ENCODE results near the gene ATP6V1G3.

Gene ATP6V1G3

GRCh38 chr1:198523182-198523950 is 17.1 kb downstream of the ATP6V1G3 start:
- no peaks in the 10 kb centered on the region for H3K36me3 ChIP-seq (ENCODE audit: control insufficient read depth in 1 of 2, insufficient read depth in 2 of 2, low read length in 2 of 2)
- no peaks in the 10 kb centered on the region for H3K4me1 ChIP-seq (ENCODE audit: control insufficient read depth in 1 of 2, insufficient read depth in 2 of 2, low read length in 2 of 2)
- no peaks in the 10 kb centered on the region for H3K9me3 ChIP-seq (ENCODE audit: control insufficient read depth in 1 of 2, low read length in 2 of 2)
- no peak overlapping the region for H3K4me3 ChIP-seq (ENCODE audit: low read depth in 1 of 2, low read length in 2 of 2)
- H3K27me3 ChIP-seq (ENCODE audit: low read depth, low read length): no peaks in the 10 kb centered on the region
- H3K27ac ChIP-seq (ENCODE audit: low read length): no peak overlapping the region

GRCh38 chr1:198520524-198521254 is 19.8 kb downstream of the ATP6V1G3 start:
- Histone ChIP-seq H3K36me3 (ENCODE audit: control insufficient read depth in 1 of 2, insufficient read depth in 2 of 2, low read length in 2 of 2) (no peaks in the 10 kb centered on the region), H3K4me1 (ENCODE audit: control insufficient read depth in 1 of 2, insufficient read depth in 2 of 2, low read length in 2 of 2) (no peaks in the 10 kb centered on the region), H3K27me3 (ENCODE audit: low read depth, low read length) (no peaks in the 10 kb centered on the region), H3K9me3 (ENCODE audit: control insufficient read depth in 1 of 2, low read length in 2 of 2) (no peaks in the 10 kb centered on the region), H3K27ac (ENCODE audit: low read length) (no peak overlapping the region), H3K4me3 (ENCODE audit: low read depth in 1 of 2, low read length in 2 of 2) (no peak overlapping the region)

- H3K4me3 ChIP-seq (ENCODE audit: low read depth in 1 of 2, low read length in 2 of 2): no peak overlapping the region
- H3K4me1 ChIP-seq (ENCODE audit: control insufficient read depth in 1 of 2, insufficient read depth in 2 of 2, low read length in 2 of 2): no peaks in the 10 kb centered on the region
- no peaks in the 10 kb centered on the region for H3K9me3 ChIP-seq (ENCODE audit: control insufficient read depth in 1 of 2, low read length in 2 of 2)
- H3K27me3 ChIP-seq (ENCODE audit: low read depth, low read length): no peaks in the 10 kb centered on the region
- H3K36me3 ChIP-seq (ENCODE audit: control insufficient read depth in 1 of 2, insufficient read depth in 2 of 2, low read length in 2 of 2): no peaks in the 10 kb centered on the region
- no peak overlapping the region for H3K27ac ChIP-seq (ENCODE audit: low read length)
Observed at GRCh38 chr1:198519639-198520501, 20.6 kb downstream of the ATP6V1G3 start.

- Histone ChIP-seq H3K27ac (ENCODE audit: low read length) (no peak overlapping the region), H3K9me3 (ENCODE audit: control insufficient read depth in 1 of 2, low read length in 2 of 2) (no peaks in the 10 kb centered on the region), H3K36me3 (ENCODE audit: control insufficient read depth in 1 of 2, insufficient read depth in 2 of 2, low read length in 2 of 2) (no peaks in the 10 kb centered on the region), H3K27me3 (ENCODE audit: low read depth, low read length) (no peaks in the 10 kb centered on the region), H3K4me1 (ENCODE audit: control insufficient read depth in 1 of 2, insufficient read depth in 2 of 2, low read length in 2 of 2) (no peaks in the 10 kb centered on the region), H3K4me3 (ENCODE audit: low read depth in 1 of 2, low read length in 2 of 2) (no peak overlapping the region)
Observed at GRCh38 chr1:198517623-198518199, 22.8 kb downstream of the ATP6V1G3 start.

- H3K4me1 ChIP-seq (ENCODE audit: control insufficient read depth in 1 of 2, insufficient read depth in 2 of 2, low read length in 2 of 2): no peaks in the 10 kb centered on the region
- no peaks in the 10 kb centered on the region for H3K36me3 ChIP-seq (ENCODE audit: control insufficient read depth in 1 of 2, insufficient read depth in 2 of 2, low read length in 2 of 2)
- peaks cover 0 to 9% of the 10 kb centered on the region in 2 donors for H3K9me3 ChIP-seq (ENCODE audit: control insufficient read depth in 1 of 2, low read length in 2 of 2)
- no peaks in the 10 kb centered on the region for H3K27me3 ChIP-seq (ENCODE audit: low read depth, low read length)
- H3K27ac ChIP-seq (ENCODE audit: low read length): no peak overlapping the region
- no peak overlapping the region for H3K4me3 ChIP-seq (ENCODE audit: low read depth in 1 of 2, low read length in 2 of 2)
Observed at GRCh38 chr1:198500096-198500495, 40.4 kb downstream of the ATP6V1G3 start.

- no peaks in the 10 kb centered on the region for H3K4me1 ChIP-seq (ENCODE audit: control insufficient read depth in 1 of 2, insufficient read depth in 2 of 2, low read length in 2 of 2)
- no peaks in the 10 kb centered on the region for H3K27me3 ChIP-seq (ENCODE audit: low read depth, low read length)
- no peak overlapping the region for H3K4me3 ChIP-seq (ENCODE audit: low read depth in 1 of 2, low read length in 2 of 2)
- H3K36me3 ChIP-seq (ENCODE audit: control insufficient read depth in 1 of 2, insufficient read depth in 2 of 2, low read length in 2 of 2): no peaks in the 10 kb centered on the region
- H3K27ac ChIP-seq (ENCODE audit: low read length): no peak overlapping the region
- H3K9me3 ChIP-seq (ENCODE audit: control insufficient read depth in 1 of 2, low read length in 2 of 2): peaks cover 0 to 9% of the 10 kb centered on the region in 2 donors
Observed at GRCh38 chr1:198499588-198499987, 40.9 kb downstream of the ATP6V1G3 start.

- H3K27me3 ChIP-seq (ENCODE audit: low read depth, low read length): no peaks in the 10 kb centered on the region
- H3K4me3 ChIP-seq (ENCODE audit: low read depth in 1 of 2, low read length in 2 of 2): no peak overlapping the region
- no peaks in the 10 kb centered on the region for H3K36me3 ChIP-seq (ENCODE audit: control insufficient read depth in 1 of 2, insufficient read depth in 2 of 2, low read length in 2 of 2)
- peaks cover 0 to 9% of the 10 kb centered on the region in 2 donors for H3K9me3 ChIP-seq (ENCODE audit: control insufficient read depth in 1 of 2, low read length in 2 of 2)
- no peaks in the 10 kb centered on the region for H3K4me1 ChIP-seq (ENCODE audit: control insufficient read depth in 1 of 2, insufficient read depth in 2 of 2, low read length in 2 of 2)
- H3K27ac ChIP-seq (ENCODE audit: low read length): no peak overlapping the region
Observed at GRCh38 chr1:198498881-198499280, 41.6 kb downstream of the ATP6V1G3 start.

GRCh38 chr1:198498103-198498385 is 42.4 kb downstream of the ATP6V1G3 start:
- no peak overlapping the region for H3K27ac ChIP-seq (ENCODE audit: low read length)
- no peaks in the 10 kb centered on the region for H3K27me3 ChIP-seq (ENCODE audit: low read depth, low read length)
- no peak overlapping the region for H3K4me3 ChIP-seq (ENCODE audit: low read depth in 1 of 2, low read length in 2 of 2)
- H3K4me1 ChIP-seq (ENCODE audit: control insufficient read depth in 1 of 2, insufficient read depth in 2 of 2, low read length in 2 of 2): no peaks in the 10 kb centered on the region
- H3K9me3 ChIP-seq (ENCODE audit: control insufficient read depth in 1 of 2, low read length in 2 of 2): peaks cover 0 to 3% of the 10 kb centered on the region in 2 donors
- no peaks in the 10 kb centered on the region for H3K36me3 ChIP-seq (ENCODE audit: control insufficient read depth in 1 of 2, insufficient read depth in 2 of 2, low read length in 2 of 2)

GRCh38 chr1:198497326-198498102 is 43.0 kb downstream of the ATP6V1G3 start:
- H3K36me3 ChIP-seq (ENCODE audit: control insufficient read depth in 1 of 2, insufficient read depth in 2 of 2, low read length in 2 of 2): no peaks in the 10 kb centered on the region
- H3K27ac ChIP-seq (ENCODE audit: low read length): no peak overlapping the region
- no peaks in the 10 kb centered on the region for H3K4me1 ChIP-seq (ENCODE audit: control insufficient read depth in 1 of 2, insufficient read depth in 2 of 2, low read length in 2 of 2)
- H3K9me3 ChIP-seq (ENCODE audit: control insufficient read depth in 1 of 2, low read length in 2 of 2): peaks cover 0 to 1% of the 10 kb centered on the region in 2 donors
- no peaks in the 10 kb centered on the region for H3K27me3 ChIP-seq (ENCODE audit: low read depth, low read length)
- no peak overlapping the region for H3K4me3 ChIP-seq (ENCODE audit: low read depth in 1 of 2, low read length in 2 of 2)

GRCh38 chr1:198496216-198497143 is 44.0 kb downstream of the ATP6V1G3 start:
- Histone ChIP-seq H3K27me3 (ENCODE audit: low read depth, low read length) (no peaks in the 10 kb centered on the region), H3K4me1 (ENCODE audit: control insufficient read depth in 1 of 2, insufficient read depth in 2 of 2, low read length in 2 of 2) (no peaks in the 10 kb centered on the region), H3K9me3 (ENCODE audit: control insufficient read depth in 1 of 2, low read length in 2 of 2) (no peaks in the 10 kb centered on the region), H3K36me3 (ENCODE audit: control insufficient read depth in 1 of 2, insufficient read depth in 2 of 2, low read length in 2 of 2) (no peaks in the 10 kb centered on the region), H3K27ac (ENCODE audit: low read length) (no peak overlapping the region), H3K4me3 (ENCODE audit: low read depth in 1 of 2, low read length in 2 of 2) (no peak overlapping the region)
